Right lobe of liver (tissue), 4 donors: Measurements from ENCODE around the gene RUBCN.
"Not testable (repeated sequence)": the region's sequence is repeated elsewhere in the genome, so short reads cannot be mapped to it uniquely, and the experiment has no call there.

Source experiments
- POLR2A ChIP-seq: fragments of 450-650 bp; IDR thresholded peaks from one replicate; pipeline ENCODE4 v1.6.1; 2017; ENCODE audit warnings: antibody characterized with exemption, mild to moderate bottlenecking
- TF ChIP-seq, protein P1 (sequence below), 4 donors: fragments of 200-600 bp in 3 of 4; fragments of 450-650 bp in 1 of 4; IDR thresholded peaks; one replicate each; pipeline versions ENCODE4 v1.5.1 to v1.8.0; 2016 to 2022; ENCODE audit warnings: antibody characterized with exemption in 4 of 4, mild to moderate bottlenecking in 2 of 4
- donor health status: DM: no; HTN: no; CAD: no.
- donor health status: DM: no; HTN: no; CAD: no.
- donor health status: DM: no; HTN: yes; CAD: no.

DNA sequence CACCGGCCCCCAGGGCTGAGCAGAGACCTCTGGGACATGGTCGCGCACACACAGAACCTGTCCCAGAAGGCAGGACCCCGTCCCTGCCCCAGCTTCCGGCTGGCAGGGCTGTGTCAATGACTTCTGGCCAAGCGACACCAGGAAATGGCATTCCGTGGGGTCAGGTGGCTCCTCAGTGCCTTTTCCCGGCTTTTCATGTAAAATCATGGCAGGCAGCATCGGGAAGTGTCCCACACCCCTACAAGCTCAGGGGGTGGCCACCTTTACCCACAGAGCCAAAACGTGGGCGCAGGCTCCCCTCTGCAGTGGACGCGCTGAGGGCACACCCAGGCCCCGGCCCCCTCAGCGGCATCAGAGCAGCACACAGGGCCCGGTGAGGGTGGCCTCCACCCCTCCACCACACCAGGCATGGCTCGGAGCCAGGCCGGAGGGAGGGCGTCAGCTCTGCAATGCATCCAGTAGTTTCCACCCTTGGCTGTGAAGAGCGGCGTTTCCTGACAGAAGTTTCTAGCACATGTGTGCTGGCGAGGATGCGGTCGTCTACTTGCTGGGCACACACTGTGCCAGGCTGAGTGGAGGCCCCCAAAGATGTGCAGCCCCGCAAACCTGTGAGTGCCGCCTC, 70.4 kb downstream of the RUBCN start:
- TF ChIP-seq POLR2A: not testable (repeated sequence)
- TF ChIP-seq, protein P1, sequence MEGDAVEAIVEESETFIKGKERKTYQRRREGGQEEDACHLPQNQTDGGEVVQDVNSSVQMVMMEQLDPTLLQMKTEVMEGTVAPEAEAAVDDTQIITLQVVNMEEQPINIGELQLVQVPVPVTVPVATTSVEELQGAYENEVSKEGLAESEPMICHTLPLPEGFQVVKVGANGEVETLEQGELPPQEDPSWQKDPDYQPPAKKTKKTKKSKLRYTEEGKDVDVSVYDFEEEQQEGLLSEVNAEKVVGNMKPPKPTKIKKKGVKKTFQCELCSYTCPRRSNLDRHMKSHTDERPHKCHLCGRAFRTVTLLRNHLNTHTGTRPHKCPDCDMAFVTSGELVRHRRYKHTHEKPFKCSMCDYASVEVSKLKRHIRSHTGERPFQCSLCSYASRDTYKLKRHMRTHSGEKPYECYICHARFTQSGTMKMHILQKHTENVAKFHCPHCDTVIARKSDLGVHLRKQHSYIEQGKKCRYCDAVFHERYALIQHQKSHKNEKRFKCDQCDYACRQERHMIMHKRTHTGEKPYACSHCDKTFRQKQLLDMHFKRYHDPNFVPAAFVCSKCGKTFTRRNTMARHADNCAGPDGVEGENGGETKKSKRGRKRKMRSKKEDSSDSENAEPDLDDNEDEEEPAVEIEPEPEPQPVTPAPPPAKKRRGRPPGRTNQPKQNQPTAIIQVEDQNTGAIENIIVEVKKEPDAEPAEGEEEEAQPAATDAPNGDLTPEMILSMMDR (IDR thresholded peaks at IDR 0.05): not testable (repeated sequence)
